Measurements from ENCODE around the gene COPA.

DNA sequence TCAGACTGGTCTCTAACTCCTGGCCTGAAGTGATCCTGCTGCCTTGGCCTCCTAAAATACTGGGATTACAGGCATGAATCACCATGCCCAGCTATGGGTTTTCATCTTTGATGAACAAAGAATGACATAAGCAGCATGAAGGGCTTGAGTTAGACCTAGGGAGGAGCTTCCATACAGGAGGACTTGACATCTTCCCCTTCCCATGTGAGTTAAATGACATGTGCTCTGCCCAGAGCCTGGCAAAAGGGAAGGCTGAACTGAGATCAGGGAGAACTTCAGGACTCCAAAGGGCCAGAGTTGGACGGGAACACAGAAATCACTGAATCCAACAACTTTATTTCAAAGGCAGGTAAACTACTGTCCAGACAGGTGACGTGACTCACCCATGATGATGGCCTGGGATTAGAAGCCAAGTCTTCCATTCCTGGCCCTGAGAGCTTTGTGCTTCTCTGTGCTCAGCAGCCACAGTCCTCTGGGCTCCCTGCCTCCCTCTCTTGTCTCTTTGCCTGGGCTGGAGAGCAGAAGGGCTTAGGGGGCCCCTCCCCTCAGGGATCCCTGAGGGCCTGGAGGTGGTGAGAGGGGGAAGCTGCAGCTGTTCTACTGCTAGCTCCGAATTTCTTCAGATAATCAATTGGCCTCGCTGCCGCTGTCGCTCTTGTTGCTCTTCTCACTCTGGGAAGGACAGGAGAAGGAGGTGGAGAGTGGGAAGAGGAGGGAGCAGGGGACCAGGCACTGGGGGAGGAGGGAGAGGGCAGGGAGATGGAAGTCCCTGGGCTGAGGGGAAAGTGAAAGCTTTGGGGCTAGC lies 31.5 kb upstream of the COPA start:
- TF ChIP-seq SUZ12 (IDR thresholded peaks at IDR 0.05; ENCODE audit: extremely low read depth, insufficient read depth, insufficient read length): no peak
- TF ChIP-seq YY1 (IDR thresholded peaks at IDR 0.05; ENCODE audit: insufficient read depth, insufficient read length): no peak
